OCI-LY3 (cell line): Measurements from ENCODE around the gene LRP1B.

Experiments used
- EZH2phosphoT487 ChIP-seq: fragments of 200-600 bp; shearing (Covaris generic); IDR thresholded peaks from 2 replicates; pipeline ENCODE4 v1.6.1; 2018; ENCODE audit warnings: antibody characterized with exemption, mixed run types, low read depth
- TF ChIP-seq, protein P1 (sequence below): fragments of 200-600, 300-600 bp; sonication (generic); IDR thresholded peaks from 2 replicates; pipeline ENCODE4 v1.5.1; 2014; ENCODE audit warnings: antibody characterized with exemption, low read length, low read depth

DNA sequence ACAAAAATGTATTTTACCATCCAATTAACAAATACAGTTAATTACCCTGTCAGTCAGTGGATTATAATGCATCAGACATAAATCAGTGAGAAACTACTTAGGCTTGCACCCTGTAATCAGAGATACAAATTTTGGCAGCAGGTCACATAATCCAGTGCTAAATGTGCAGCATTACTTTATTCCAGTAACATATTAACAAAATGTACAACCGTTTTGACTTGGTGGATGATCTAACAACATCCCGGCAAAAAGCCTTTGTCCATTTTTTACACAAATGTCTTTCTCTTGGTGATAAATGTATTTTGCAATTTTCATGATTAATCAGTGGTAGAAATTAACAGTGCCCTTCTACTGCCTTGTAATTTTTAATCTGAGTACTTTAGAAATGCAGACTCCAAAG, 162.8 kb downstream of the LRP1B start:
- TF ChIP-seq, protein P1, sequence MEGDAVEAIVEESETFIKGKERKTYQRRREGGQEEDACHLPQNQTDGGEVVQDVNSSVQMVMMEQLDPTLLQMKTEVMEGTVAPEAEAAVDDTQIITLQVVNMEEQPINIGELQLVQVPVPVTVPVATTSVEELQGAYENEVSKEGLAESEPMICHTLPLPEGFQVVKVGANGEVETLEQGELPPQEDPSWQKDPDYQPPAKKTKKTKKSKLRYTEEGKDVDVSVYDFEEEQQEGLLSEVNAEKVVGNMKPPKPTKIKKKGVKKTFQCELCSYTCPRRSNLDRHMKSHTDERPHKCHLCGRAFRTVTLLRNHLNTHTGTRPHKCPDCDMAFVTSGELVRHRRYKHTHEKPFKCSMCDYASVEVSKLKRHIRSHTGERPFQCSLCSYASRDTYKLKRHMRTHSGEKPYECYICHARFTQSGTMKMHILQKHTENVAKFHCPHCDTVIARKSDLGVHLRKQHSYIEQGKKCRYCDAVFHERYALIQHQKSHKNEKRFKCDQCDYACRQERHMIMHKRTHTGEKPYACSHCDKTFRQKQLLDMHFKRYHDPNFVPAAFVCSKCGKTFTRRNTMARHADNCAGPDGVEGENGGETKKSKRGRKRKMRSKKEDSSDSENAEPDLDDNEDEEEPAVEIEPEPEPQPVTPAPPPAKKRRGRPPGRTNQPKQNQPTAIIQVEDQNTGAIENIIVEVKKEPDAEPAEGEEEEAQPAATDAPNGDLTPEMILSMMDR, result no peak
- no peak for TF ChIP-seq EZH2phosphoT487
